ENCODE data around the gene CLDN6.
A peak's percentile ranks its signal among the peaks of the same experiment; 100 is the strongest.

The CLDN6 gene

DNA sequence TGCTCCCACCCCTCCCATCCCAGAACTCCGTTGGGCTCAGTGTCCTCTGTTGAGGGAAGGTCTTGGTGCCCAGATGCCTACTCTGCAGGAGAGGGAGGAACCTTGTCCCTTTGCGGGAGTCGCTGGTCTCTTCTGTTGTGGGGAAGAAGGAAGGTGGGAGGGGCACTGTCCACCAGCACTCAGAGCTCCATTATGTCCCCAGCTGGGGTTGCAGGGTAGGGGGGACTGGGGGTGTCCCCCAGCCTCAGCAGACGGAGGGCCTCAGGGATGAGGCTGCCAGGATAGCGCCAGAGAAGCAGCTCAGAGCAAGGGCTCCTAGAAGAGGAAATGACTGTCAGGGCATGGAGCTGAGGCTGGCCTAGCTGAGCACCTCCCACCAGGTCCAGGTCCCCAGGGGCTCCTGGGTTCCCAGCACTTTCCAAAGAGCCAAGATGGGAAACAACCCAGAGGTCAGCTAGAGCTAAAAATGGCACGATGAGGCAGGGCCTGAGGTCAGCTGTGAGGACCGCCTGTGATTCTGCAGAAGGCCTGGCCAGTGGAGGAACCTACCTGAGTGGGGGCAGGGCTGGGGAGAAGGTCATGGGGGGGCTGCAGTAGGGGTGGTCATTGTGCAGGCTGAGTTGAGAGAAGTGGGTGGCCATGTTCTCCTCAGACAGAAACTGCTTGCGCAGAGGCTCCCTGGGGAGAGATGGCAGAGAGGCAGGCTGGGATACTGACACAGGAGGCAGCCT, 4.9 kb upstream of the CLDN6 start:
- peak overlapping the region in 1 of 2 experiments; percentile 95 for H3K4me3 ChIP-seq (ENCODE audit: low read depth in 1 of 2, low read length in 1 of 2)
- TF ChIP-seq, protein P1, sequence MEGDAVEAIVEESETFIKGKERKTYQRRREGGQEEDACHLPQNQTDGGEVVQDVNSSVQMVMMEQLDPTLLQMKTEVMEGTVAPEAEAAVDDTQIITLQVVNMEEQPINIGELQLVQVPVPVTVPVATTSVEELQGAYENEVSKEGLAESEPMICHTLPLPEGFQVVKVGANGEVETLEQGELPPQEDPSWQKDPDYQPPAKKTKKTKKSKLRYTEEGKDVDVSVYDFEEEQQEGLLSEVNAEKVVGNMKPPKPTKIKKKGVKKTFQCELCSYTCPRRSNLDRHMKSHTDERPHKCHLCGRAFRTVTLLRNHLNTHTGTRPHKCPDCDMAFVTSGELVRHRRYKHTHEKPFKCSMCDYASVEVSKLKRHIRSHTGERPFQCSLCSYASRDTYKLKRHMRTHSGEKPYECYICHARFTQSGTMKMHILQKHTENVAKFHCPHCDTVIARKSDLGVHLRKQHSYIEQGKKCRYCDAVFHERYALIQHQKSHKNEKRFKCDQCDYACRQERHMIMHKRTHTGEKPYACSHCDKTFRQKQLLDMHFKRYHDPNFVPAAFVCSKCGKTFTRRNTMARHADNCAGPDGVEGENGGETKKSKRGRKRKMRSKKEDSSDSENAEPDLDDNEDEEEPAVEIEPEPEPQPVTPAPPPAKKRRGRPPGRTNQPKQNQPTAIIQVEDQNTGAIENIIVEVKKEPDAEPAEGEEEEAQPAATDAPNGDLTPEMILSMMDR (IDR thresholded peaks at IDR 0.05): no peak
- H3K9me3 ChIP-seq: no peaks in the 10 kb centered on the region
- peaks cover 14% of the 10 kb centered on the region for H3K36me3 ChIP-seq
- peaks cover 16% of the 10 kb centered on the region for H3K27me3 ChIP-seq
- peaks cover 55 to 70% of the 10 kb centered on the region in 2 experiments for H3K4me1 ChIP-seq (ENCODE audit: control insufficient read depth in 1 of 2, insufficient read depth in 1 of 2, low read depth in 1 of 2, low read length in 1 of 2)
- peak overlapping the region; percentile 90 for H3K27ac ChIP-seq

DNA sequence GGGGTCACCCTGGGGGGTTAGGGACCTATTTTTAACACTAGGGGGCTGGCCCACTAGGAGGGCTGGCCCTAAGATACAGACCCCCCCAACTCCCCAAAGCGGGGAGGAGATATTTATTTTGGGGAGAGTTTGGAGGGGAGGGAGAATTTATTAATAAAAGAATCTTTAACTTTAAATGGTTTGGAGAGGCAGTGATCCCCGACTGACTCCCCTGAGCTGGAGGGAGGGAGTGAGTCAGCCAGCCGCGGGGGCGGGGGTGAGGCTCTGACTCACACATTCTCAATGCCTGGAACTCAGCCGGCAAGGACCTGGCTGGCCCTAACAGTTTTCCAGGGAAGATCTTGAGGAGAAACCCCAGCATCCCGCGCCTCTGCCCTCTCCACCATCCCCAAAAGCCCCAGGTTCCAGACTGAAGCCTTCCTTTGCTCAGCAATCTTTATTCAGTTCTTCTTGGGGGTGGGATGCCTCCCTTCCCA, 4.3 kb upstream of the CLDN6 start:
- Histone ChIP-seq H3K27me3 (peaks cover 22% of the 10 kb centered on the region), H3K36me3 (peaks cover 14% of the 10 kb centered on the region), H3K27ac (peak overlapping the region; percentile 90), H3K9me3 (no peaks in the 10 kb centered on the region), H3K4me3 (ENCODE audit: low read depth in 1 of 2, low read length in 1 of 2) (peak overlapping the region; percentile 83 to 95), H3K4me1 (ENCODE audit: control insufficient read depth in 1 of 2, insufficient read depth in 1 of 2, low read depth in 1 of 2, low read length in 1 of 2) (peaks cover 52 to 69% of the 10 kb centered on the region in 2 experiments)
- TF ChIP-seq, protein P1 (IDR thresholded peaks at IDR 0.05): no peak

DNA sequence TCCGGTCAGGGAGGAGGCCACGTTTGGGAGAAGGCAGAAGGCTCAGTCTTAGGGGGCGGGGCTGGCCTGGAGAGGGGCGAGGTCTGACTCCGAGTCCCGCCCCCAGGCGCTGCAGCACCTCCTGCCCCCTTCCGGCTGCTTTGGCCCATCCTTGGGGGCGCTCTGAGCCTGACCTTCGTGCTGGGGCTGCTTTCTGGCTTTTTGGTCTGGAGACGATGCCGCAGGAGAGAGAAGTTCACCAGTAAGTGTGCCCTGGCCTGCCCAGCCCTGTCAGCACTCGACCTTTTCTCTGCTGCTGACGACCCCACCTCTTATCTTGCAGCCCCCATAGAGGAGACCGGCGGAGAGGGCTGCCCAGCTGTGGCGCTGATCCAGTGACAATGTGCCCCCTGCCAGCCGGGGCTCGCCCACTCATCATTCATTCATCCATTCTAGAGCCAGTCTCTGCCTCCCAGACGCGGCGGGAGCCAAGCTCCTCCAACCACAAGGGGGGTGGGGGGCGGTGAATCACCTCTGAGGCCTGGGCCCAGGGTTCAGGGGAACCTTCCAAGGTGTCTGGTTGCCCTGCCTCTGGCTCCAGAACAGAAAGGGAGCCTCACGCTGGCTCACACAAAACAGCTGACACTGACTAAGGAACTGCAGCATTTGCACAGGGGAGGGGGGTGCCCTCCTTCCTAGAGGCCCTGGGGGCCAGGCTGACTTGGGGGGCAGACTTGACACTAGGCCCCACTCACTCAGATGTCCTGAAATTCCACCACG, 3.6 kb upstream of the CLDN6 start:
- Histone ChIP-seq H3K9me3 (no peaks in the 10 kb centered on the region), H3K36me3 (peaks cover 14% of the 10 kb centered on the region), H3K4me3 (ENCODE audit: low read depth in 1 of 2, low read length in 1 of 2) (peak overlapping the region; percentile 83 to 95), H3K4me1 (ENCODE audit: control insufficient read depth in 1 of 2, insufficient read depth in 1 of 2, low read depth in 1 of 2, low read length in 1 of 2) (peaks cover 52 to 66% of the 10 kb centered on the region in 2 experiments), H3K27me3 (peaks cover 22% of the 10 kb centered on the region), H3K27ac (peak overlapping the region; percentile 90)
- TF ChIP-seq, protein P1 (IDR thresholded peaks at IDR 0.05): peak; percentile 46

DNA sequence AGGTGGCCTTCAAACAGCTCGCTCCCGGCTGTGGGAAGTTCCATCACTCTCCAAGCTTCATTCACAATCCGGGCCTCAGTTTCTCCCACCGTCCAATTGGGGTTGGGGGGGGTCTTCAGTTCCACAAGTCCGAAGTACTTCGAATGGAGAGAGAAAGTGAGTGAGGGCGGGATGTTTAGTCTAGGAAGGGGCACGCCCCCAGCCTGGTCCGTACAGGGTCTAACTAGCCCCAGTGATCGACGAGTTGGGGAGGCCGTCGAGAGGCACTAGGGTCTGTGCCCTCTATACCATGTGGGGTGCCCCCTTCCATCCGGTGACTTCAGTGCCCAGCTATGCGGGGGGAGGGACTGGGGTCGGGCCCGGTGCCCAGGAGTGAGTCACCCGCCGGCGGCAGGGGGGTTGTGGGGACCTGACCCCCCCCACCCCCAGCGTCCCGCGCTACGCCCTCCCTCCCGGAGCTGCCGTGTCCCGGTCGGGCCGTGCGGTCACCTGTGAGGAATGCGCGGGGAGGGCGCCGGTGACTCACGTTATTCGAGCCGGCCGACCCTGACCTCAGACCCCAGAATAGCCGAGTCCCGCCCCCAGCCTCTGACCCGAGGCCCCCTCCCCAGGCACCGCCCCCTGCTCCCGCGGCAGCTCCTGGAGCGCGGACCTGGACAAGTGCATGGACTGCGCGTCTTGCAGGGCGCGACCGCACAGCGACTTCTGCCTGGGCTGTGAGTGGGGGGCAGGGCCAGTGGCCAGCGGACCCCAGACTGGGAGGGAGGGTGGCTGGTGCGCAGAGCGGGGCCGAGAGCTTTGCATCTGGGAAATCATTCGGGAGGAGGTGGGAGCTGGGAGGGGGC, 2.8 kb upstream of the CLDN6 start:
- H3K9me3 ChIP-seq: no peaks in the 10 kb centered on the region
- H3K36me3 ChIP-seq: peaks cover 14% of the 10 kb centered on the region
- peak overlapping the region; percentile 90 for H3K27ac ChIP-seq
- TF ChIP-seq, protein P1 (IDR thresholded peaks at IDR 0.05): no peak
- H3K4me1 ChIP-seq (ENCODE audit: control insufficient read depth in 1 of 2, insufficient read depth in 1 of 2, low read depth in 1 of 2, low read length in 1 of 2): peaks cover 52 to 66% of the 10 kb centered on the region in 2 experiments
- peak overlapping the region; percentile 83 to 95 for H3K4me3 ChIP-seq (ENCODE audit: low read depth in 1 of 2, low read length in 1 of 2)
- H3K27me3 ChIP-seq: peaks cover 22% of the 10 kb centered on the region

DNA sequence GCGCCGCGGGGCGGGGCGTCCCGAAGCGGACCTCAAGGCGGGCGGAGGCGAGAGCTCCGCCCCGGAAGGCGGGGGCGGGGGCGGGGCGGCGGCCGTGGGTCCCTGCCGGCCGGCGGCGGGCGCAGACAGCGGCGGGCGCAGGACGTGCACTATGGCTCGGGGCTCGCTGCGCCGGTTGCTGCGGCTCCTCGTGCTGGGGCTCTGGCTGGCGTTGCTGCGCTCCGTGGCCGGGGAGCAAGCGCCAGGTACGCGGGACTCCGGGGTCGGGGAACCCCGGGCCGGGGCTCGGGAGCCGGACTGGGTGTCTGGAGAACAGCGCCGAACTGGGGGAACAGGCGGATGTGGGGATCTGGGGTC, 2.2 kb upstream of the CLDN6 start, which contains the start of gene TNFRSF12A:
Gene TNFRSF12A, plus strand, starts transcription at position 122 of the 357 bp plus-strand sequence. Its CDS starts 30 bp downstream, at position 152.
- no peaks in the 10 kb centered on the region for H3K9me3 ChIP-seq
- peaks cover 22% of the 10 kb centered on the region for H3K27me3 ChIP-seq
- H3K27ac ChIP-seq: peak within 1 kb of the TSS; percentile 90
- H3K4me1 ChIP-seq (ENCODE audit: control insufficient read depth in 1 of 2, insufficient read depth in 1 of 2, low read depth in 1 of 2, low read length in 1 of 2): peaks cover 52 to 66% of the 10 kb centered on the region in 2 experiments
- peaks cover 14% of the 10 kb centered on the region for H3K36me3 ChIP-seq
- TF ChIP-seq, protein P1 (IDR thresholded peaks at IDR 0.05): peak; percentile 77
- H3K4me3 ChIP-seq (ENCODE audit: low read depth in 1 of 2, low read length in 1 of 2): peak within 1 kb of the TSS; percentile 83 to 95
